Measurements from ENCODE around the gene BRICD5. TPM values are rescaled to one million over a fixed set of nuclear protein-coding genes. Genes with fewer than 3 reads are reported as not detected.

Gene BRICD5
- total and polyA plus RNA-seq, 2 of the 4 experiments (the other 2 are of a cell fraction), result 0.18 to 0.94 TPM

DNA sequence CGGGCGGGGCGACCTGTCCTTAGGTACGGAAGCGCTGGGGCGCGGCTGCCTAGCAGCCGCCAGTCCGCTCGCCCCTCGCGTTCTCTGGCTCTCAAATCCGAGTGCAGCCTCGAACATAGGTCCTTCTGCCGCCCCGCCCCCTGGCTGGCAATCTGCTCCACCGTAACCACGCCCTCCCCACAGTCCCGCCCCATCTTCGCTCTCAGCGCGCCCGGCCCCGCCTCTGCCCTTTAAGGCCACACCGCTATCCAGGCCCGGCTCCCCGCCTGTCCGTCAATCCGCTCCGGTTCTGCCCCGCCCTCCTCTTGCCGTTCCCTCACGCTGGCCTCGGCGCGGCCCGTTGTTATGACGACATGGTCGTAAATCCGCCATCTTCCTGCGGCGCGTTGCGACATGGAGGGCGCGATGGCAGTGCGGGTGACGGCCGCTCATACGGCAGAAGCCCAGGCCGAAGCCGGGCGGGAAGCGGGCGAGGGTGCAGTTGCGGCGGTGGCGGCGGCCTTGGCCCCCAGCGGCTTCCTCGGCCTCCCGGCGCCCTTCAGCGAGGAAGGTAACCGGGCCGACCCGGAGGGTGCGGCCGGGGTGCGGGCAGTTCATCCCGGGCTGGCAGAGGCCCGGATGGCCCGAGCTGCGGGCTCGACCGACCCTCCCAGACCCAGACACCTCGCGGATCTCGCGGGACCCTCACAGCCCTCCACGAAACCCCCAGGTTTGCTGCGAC, 12.7 kb upstream of the BRICD5 start, which contains the start of gene E4F1 (continued):
- TF ChIP-seq RCOR1 (IDR thresholded peaks at IDR 0.05; ENCODE audit: insufficient replicate concordance, low read length) (no peak), RAD21 (IDR thresholded peaks at IDR 0.05; ENCODE audit: low read length) (no peak)

DNA sequence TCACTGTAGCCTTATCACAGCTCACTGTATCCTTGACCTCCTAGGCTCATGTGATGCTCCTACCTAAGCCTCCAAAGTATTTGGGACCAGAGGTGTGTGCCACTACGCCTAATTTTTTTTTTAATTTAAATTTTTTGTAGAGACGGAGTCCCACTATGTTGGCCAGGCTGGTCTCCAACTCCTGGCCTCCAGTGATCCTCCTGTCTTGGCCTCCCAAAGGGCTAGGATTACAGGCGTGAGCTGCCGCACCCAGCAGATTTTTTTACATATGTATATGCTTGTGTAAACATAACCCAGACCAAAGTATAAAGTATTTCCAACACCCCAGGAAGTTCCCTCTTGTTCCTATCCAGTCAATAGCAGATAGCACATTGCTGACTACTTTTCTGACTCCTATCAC, 5.7 kb upstream of the BRICD5 start:
- WGBS, 2 experiments (ENCODE audit: extremely low coverage in 2 of 2, insufficient read length in 1 of 2), result no CpG with 5 or more reads among the region's 4 CpGs
- H2AK9ac ChIP-seq (replicated peaks; ENCODE audit: low read depth, low read length, poor library complexity), result no peak overlapping the region
- intact Hi-C loops (cut with micrococcal nuclease) (no loop called here), dilution Hi-C loops (cut with HindIII; ENCODE audit: low sequenced_read_pairs, unreplicated experiment) (no loop called here), in situ Hi-C loops (cut with MboI; ENCODE audit: low sequenced_read_pairs) (no loop called here)
- 0 out of 4 replicates have a peak overlapping the region, but pooled peaks of 1 of the 2 experiments have one; percentile 9 for H4K8ac ChIP-seq (ENCODE audit: low read depth in 2 of 2, low read length in 2 of 2)
- POLR2A ChIA-PET (ENCODE audit: unreplicated experiment), result no interaction called here
- H3K18ac ChIP-seq (ENCODE audit: low read depth, low read length), result no peak overlapping the region
- CTCF ChIA-PET, result no interaction called here
- peaks cover 4% of the 10 kb centered on the region; the same call in 1 of the 2 replicates for H3K36me3 ChIP-seq (ENCODE audit: control insufficient read depth, insufficient read depth, low read length)
- ATAC-seq (ENCODE audit: low read depth) (no peak), DNase-seq (no peak)
- peaks cover 14 to 30% of the 10 kb centered on the region in 2 experiments for H3K79me1 ChIP-seq (ENCODE audit: low read depth in 1 of 2, low read length in 2 of 2)
- no peak overlapping the region for H3K4me3 ChIP-seq (ENCODE audit: insufficient read depth, low read depth, low read length)
- no peak overlapping the region for H2AFZ ChIP-seq (replicated peaks; ENCODE audit: low read length, poor library complexity)
- no peak overlapping the region for H2BK5ac ChIP-seq (ENCODE audit: low read depth, low read length, poor library complexity, severe bottlenecking)
- H3K56ac ChIP-seq (ENCODE audit: extremely low read depth, insufficient read depth, low read length), result no peak overlapping the region
- no peak for TF ChIP-seq FOS (IDR thresholded peaks at IDR 0.05; ENCODE audit: low read depth, low read length)
- no peak for TF ChIP-seq CHD1 (IDR thresholded peaks at IDR 0.05; ENCODE audit: low read depth, low read length)
- TF ChIP-seq, protein P1, sequence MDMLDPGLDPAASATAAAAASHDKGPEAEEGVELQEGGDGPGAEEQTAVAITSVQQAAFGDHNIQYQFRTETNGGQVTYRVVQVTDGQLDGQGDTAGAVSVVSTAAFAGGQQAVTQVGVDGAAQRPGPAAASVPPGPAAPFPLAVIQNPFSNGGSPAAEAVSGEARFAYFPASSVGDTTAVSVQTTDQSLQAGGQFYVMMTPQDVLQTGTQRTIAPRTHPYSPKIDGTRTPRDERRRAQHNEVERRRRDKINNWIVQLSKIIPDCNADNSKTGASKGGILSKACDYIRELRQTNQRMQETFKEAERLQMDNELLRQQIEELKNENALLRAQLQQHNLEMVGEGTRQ (IDR thresholded peaks at IDR 0.05; ENCODE audit: low read depth, low read length), result no peak
- no peak for TF ChIP-seq CEBPB (IDR thresholded peaks at IDR 0.05; ENCODE audit: low read depth, low read length)
- TF ChIP-seq, protein P2, sequence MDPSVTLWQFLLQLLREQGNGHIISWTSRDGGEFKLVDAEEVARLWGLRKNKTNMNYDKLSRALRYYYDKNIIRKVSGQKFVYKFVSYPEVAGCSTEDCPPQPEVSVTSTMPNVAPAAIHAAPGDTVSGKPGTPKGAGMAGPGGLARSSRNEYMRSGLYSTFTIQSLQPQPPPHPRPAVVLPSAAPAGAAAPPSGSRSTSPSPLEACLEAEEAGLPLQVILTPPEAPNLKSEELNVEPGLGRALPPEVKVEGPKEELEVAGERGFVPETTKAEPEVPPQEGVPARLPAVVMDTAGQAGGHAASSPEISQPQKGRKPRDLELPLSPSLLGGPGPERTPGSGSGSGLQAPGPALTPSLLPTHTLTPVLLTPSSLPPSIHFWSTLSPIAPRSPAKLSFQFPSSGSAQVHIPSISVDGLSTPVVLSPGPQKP (IDR thresholded peaks at IDR 0.05; ENCODE audit: borderline replicate concordance, low read depth, low read length), result no peak
- H3K9me1 ChIP-seq (ENCODE audit: insufficient read depth, low read length), result no peaks in the 10 kb centered on the region
- H3K4me1 ChIP-seq (ENCODE audit: control insufficient read depth, insufficient read depth, low read length), result peaks cover 7% of the 10 kb centered on the region
- no peak overlapping the region for H4K5ac ChIP-seq (ENCODE audit: low read depth, low read length)
- no peak overlapping the region for H3K27ac ChIP-seq (ENCODE audit: insufficient read depth, low read length)
- BruUV-seq (replicated peaks), result no TSS peak
- no peak overlapping the region for H2AK5ac ChIP-seq (ENCODE audit: low read depth, low read length)
- no peak overlapping the region for H4K91ac ChIP-seq (ENCODE audit: insufficient read depth, low read depth, low read length)
- no peak overlapping the region for H3K9ac ChIP-seq (ENCODE audit: low read depth, low read length)
- H2BK15ac ChIP-seq (ENCODE audit: low read depth, low read length), result no peak overlapping the region
- peaks cover 12% of the 10 kb centered on the region for H4K20me1 ChIP-seq (ENCODE audit: insufficient read depth, low read length)
- H3K14ac ChIP-seq (replicated peaks; ENCODE audit: low read depth, low read length), result no peak overlapping the region
- no peak overlapping the region for H3K4ac ChIP-seq (ENCODE audit: low read depth, low read length)
- H2BK20ac ChIP-seq (ENCODE audit: low read depth, low read length), result no peak overlapping the region
- H3K9me3 ChIP-seq (ENCODE audit: control insufficient read depth, insufficient read depth, low read length), result no peaks in the 10 kb centered on the region
- no peaks in the 10 kb centered on the region for H3K27me3 ChIP-seq (ENCODE audit: control insufficient read depth, insufficient read depth, low read length)
- no peak overlapping the region for H2BK120ac ChIP-seq (ENCODE audit: low read depth, low read length)
- H3K4me2 ChIP-seq (ENCODE audit: low read depth, low read length), result no peak overlapping the region
- no peak overlapping the region for H3K23ac ChIP-seq (ENCODE audit: low read depth, low read length)

Data from IMR-90 (cell line).